Right kidney (tissue), 1 donor: Measurements from ENCODE around the gene CLVS2.

Experiments used
- DNase-seq: peaks from one replicate; pipeline ENCODE4 v3.0.0-alpha.2; 2016

Gene CLVS2

DNA sequence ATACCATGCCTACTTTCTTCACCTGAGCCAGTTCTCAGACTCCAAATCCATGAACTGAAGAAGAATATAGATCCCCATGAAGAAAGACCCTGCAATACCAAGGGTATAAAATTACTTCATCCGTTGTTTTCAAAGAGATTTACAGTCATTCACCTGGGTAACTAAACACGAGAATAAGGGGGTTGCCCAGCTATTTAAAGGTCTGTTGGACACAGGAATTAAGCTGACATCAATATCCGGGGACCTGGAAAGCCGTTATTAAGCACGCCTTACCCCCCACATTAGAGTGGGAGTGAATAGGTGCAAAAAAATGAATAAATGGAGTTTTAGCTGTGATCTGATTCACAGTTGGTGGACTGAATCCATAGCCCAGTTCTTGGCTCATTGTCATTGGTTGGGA lies 28.9 kb downstream of the CLVS2 start:
- DNase-seq: no peak

DNA sequence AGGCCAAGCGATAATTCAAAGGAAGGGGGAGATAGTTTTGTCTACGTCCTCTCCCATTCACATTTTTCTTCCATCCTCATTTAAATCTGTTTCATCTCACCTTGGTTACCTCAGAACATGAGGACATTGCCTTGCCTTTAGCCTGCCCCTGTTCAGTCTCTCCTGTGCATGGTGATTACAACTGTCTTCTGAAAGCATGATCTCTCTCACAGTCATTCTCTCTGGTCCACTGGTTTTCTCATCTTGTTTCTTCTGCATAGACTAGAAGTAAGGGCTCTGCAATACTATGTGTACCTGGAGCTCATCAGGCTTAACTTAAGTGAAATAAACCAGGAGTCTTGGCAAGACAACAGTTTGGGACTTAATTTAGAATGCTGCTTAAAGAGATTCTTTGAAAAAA lies 31.4 kb downstream of the CLVS2 start:
- DNase-seq: no peak

DNA sequence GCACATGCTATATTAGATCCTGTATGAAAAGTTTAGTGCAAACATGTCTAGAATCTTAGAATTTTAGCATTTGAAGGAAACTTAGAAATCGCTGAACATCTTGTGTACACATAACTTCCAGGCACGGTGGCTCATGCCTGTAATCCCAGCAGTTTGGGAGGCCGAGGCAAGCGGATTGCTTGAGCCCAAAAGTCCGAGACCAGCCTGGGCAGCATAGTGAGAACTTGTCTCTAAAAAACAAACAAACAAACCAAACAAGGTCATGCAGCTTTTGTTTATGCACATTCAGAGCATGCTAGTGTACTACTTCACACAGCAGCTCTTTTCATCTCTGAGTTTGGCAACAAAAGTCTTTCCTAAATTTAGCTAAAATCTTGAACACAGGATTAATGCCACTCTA lies 32.2 kb downstream of the CLVS2 start:
- no peak for DNase-seq

DNA sequence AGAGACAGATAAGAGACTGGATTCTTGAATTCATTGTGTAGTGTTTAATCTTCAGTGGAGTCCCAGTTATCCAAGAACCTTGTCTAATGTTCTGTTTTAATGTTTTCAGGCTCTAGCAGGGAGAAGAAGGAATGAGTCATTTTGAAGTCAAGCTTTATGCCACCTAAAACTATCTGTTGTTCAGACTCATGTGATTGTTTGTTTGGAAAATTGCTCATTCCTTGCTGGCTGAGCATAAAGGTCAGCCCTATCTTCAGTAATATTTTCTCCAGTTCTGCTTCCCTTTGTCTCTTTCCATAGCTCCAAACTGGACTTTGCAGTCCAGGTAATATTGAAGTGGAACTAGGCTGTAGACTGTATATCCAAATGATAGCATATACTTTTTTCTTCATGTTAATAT lies 34.2 kb downstream of the CLVS2 start:
- DNase-seq: no peak

DNA sequence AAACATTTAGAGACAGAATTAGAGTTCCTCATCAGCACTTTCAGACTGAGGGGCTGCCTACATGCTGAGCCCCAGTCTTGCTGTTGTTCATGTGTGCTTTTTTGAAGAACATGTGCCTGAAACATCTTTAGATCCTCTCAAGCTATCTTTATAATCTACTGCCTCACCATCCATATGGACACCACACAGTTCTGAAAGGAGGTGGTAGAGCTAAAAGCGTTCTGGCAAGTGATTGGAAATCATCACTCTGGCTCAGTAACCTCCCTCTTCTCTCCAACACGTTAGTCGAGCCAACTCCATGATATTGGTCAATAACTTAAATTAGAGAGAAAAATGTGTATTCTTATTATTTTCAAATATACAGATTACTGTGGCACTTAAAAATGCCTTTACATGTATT lies 40.6 kb downstream of the CLVS2 start:
- no peak for DNase-seq

DNA sequence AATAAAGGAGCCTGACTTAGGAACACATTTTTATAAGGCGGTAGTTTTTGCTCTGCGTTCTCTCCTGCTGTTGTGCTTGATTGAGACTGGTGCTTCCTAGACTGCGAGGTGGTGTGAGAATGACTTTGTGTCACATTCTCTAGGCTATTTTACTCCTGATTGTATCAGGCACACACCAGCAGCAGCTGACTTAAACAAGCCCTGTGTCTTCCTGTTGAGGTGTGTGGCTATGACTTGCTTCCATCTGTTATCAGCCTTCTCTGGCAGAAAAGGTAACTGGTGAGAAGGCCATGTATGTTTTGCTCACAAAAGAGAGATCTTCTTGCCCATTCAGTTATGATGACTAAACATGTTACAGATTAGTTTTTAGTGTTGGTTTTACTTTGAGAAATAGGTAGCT lies 43.4 kb downstream of the CLVS2 start:
- DNase-seq: no peak

DNA sequence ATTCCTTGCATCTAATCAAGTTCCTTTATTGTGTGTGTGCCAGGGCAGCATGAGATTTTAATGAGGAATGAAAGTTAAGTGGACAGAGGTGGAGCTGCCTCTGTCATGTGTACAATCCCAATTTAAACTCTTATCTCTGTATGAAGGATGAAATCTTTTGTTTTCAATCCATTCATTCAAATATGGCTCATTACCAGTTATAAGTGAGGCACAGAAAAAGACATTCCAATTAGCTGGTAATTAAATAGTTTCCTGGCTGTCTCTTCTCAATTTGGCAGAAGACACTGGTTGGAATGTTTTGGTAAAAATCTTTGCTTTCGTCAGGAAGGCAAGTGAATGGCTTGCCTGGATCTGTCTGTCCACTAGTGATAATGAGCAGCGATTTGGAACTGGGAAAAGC lies 46.4 kb downstream of the CLVS2 start:
- DNase-seq: no peak

DNA sequence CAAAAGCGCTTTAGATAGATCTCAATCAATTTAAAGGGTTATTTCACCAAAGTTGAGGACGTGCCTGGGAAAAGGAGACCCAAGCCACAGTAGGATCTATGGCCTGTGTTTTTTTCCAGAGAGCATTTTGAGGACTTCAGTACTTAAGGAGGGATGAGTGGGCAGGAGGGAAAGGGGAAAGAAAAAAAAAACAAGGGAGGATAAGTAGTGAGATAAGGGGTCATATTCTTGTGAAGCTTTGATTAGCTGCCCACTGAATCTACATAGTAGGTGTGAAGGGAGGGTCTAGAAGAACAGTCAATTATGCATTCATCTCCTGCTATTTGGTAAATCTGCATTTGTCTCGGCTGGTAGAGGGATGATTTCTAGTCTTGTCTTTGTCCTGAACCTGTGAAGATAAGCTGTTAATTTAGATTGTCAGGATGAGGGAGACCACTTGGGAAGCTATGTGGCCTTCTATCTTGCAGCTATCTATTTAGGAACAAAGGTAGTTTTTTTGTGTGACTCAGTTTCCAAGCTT lies 48.4 kb downstream of the CLVS2 start:
- DNase-seq: no peak

DNA sequence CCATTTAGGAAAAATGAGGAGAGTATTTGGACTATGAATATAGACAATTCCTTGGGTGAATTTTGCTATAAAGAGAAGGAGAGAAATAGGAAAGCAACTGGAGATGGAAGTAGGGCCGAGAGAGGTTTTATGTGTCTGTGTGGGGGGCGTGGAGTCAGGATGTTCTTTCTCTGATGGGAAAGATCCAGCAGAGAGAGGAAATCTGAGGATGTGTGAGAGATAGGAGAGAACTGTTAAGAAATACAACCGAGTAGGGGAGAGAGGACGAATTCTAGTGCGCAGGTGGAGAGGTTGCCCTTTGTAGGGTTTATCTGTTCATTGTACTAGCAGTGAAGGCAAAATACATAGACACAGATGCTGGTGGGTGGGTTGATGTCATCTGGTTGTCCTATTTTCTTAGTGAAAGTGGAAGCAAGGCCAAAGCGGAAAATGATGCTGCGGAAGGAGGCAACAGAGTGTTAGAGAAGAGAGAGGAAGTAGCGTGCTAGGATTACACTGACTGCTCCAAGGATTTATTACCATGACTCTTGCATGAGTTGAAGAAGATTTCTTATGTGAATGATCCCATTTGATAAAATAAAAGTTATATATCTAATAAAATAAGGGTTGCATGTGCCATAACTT lies 57.7 kb downstream of the CLVS2 start:
- DNase-seq: no peak

DNA sequence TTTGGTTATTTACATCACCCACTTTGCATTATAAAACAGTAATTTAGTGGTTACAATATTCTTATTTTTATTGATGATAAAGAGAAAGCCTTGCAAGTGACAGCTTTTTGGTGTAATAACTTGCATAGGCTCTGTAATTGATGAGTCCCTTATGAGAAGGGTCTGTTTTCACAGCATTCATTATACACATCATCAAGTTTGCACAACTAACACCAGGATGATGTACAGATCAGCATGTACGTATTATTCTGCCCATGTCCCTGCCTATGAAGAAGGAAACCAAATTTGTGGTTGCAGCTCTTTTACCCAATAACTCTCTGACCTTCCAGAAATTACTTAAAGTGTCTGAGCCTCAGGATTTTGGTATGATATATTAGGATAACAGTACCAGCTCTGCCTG lies 59.2 kb downstream of the CLVS2 start:
- DNase-seq: no peak

DNA sequence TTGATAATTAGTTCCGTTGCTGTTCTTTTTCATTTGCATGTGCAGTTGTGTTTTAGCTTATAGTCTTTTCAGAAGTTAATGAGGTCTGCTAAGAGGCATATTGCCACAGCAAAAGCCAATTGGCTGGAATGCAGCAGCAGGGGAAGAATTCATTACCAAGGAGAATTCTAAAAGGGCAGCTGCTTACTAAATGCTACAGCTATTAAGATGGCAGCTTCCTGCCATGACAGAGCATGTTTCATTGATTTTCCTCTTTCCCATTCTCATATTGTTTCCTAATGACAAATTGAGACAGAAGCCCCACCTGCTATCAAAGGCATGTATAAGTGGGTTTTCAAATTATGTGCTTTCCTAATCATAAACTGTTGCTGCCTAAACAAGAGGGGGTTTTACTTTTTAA lies 66.6 kb downstream of the CLVS2 start:
- no peak for DNase-seq

DNA sequence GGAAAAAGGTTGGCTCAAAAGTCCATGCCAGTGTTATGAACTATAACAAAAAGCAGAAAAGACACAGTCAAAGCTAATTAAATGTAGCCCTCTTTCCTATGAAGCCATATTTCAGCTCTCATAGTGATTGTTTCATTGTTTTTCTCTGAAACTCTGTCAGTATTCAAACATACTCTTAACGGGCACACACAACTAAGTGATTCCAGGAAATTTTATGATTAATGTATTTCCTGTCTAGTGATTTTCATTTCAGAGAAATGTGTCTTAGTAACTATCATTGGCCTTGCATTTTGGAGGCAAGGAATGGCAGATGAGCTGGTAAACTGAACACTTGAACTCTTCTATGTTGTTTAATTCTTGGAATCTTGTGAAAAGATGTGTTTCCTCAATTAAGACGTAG lies 68.0 kb downstream of the CLVS2 start:
- DNase-seq: no peak

DNA sequence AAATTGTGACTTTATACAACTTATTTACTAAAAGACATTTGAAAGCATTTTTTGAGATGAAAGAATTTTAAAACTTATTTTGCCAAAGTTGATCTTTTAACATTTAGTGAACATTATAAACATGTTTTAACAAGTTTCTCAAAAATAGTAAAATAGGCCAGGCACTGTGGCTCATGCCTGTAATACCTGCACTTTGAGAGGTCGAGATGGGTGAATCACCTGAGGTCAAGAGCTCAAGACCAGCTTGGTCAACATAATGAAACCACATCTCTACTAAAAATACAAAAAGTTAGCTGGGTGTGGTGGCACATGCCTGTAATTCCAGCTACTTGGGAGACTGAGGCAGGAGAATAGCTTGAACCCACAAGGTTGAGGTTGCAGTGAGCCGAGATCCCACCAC lies 78.6 kb downstream of the CLVS2 start:
- DNase-seq: no peak

DNA sequence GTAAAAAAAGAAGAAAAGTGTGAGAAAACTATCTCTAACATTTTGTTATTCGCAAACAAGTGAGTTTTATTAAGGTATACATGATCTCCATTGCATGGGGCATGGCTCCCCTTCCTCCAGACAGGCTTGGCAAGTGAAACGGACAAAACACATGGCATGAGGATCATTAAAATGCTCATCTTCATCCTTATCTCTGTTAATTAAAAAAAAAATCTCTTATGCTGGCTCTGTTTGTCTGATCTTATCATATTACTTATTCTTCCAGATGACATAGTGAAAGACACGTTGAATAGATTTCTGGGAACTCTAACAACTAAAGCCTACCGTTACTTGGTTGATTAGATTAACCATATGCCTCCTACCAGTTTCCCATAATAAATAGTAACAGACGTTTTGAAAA lies 89.4 kb downstream of the CLVS2 start:
- no peak for DNase-seq

DNA sequence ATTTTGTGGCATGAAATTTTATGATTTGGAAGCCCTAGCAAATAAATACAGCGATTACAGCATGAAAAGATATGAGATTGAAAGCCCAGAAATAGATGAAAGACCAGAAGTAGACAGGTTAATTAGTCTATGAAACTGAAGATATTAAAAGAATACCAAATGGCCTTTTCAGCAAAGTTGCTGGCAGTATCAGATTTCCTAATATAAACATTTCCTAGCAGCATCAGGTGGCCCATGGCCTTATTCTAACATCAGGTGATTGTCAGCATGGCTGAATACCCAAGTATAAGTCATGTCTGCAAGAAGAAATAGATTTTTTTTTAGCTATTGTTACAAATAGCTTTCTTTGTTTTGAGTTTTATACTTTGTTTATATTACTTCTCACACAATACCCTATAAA lies 93.2 kb downstream of the CLVS2 start:
- DNase-seq: no peak

DNA sequence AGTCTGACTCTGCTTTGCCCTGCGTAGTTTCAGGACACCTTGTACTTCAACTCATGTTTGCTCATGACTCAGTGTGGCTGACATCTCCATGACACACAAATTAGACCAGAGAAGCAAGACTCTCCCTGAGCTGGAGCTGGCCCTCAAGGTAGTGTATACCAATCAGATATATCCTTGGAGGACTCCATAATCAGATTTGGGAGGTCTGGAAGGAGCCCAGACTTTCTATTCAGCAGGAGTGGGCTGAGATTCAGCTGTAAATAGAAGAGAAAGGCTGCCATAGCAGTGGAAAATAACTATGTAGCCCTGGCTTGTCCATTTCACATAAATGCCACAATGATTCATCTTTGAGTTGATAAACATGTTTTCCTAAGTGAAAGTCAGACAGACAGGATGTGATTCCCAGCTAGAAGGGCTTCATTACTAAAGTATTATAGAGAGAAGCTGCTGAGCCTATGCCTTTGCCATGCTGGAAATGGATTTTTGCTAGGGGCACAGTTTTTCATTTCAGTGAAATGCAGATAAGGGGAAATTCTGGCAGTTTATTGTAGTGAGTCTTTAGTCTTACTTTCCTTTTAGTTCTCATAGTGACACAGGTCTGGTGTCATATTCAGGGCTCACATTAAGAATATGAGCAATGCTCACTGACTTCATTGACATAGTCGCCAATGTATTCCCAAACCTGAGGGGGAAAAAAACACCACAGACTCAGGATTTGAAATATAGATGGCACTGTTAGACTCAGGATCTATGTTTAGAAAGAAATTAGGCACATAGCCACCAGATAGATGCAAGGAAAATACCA lies 95.3 kb downstream of the CLVS2 start:
- DNase-seq: no peak

DNA sequence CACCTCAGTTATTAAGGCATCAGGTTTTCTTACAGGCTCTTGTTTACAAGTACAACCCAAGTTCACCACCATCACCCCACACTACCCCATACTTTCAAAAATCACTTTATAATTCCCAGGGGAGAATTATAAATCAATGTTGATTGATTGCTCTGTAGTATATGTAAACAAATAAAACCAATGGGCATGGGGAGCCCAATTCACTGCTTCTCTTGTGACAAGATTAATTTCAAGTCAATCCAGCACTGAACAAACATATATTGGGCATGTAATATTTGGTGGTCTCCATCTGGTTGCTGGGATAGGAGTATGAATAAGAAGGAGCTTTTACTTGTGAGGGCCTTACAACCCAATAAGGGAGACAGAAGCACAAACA lies 95.8 kb downstream of the CLVS2 start:
- no peak for DNase-seq

DNA sequence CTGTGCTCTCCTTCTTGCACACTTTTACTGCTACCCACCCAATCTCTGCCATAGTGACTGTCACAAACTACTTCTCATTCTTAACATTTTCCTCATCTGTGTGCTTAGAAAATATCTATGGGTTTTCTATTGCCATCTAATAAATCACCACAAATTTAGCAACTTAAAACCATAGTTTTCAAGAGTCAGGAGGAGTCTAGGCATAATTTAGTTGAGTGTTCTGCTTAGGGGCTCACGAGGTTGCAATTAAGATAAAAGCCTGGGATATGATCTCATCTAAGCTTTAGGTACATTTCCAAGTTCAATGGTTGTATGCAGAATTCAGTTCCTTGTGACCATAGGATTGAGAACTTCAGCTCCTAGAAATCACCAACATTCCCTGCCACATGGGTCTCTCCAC lies 98.8 kb downstream of the CLVS2 start:
- no peak for DNase-seq

DNA sequence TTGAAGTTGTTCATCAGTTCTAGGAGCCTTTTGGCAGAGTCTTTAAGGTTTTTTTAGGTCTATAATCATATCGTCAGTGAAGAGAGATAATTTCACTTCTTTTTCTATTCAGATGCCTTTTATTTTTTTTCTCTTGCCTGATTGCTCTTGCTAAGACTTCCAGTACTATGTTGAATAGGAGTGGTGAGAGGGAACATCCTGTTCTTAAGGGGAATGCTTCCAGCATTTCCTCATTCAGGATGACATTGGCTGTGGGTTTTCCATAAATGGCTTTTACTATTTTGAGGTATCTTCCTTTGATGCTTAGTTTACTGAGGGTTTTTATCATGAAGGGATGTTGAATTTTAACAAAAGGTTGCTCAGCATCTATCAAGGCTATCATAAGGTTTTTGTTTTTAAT lies 109.5 kb downstream of the CLVS2 start:
- no peak for DNase-seq

DNA sequence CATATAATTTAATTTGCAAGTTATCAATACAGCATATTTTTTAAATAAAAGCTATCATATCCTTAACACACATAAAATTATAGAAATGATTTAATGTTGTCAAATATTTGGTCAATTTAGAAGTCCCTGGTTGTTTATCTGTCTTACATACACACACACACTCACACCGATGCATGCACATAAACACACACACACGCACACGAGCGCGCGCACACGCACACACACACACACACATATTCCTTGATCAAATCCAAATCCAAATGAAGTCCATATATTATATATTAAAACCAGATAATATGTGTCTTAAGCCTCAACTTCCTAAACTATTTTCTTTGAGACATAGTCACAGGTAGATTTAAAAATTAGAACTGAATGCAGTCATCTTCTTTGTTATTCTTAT lies 120.3 kb downstream of the CLVS2 start:
- DNase-seq: no peak

DNA sequence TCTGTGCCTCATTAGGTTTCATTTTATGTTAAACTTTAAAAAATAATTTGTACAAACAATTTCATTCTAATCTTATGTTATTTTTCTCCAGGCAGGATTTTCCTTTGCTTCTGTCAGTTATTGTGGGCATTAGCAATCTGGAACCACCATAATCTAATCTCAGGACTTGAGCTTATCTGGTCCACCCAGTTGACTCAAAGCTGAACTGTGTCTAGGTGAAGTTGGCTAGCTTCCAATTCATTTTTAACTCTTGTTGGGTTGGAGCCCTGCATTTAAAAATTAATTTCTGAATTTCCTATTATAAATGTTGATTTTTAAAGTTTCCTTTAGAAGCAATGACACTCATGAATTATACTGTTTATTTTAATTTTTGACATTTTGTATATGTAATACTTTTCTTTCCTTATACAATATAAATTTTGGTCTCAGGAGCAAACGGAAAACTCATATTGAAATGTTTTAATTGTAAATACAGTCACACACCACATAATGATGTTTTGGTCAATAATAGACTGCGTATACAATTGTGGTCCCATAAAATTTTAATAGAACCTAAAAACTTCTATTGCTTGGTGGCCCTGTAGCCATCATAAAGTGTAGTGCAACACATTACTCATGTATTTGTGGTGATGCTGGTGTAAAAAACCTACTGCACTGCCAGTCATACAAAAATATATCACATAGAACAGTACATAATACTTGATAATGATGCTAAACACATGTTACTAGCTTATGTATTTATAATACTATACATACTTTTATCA lies 121.3 kb downstream of the CLVS2 start:
- no peak for DNase-seq

DNA sequence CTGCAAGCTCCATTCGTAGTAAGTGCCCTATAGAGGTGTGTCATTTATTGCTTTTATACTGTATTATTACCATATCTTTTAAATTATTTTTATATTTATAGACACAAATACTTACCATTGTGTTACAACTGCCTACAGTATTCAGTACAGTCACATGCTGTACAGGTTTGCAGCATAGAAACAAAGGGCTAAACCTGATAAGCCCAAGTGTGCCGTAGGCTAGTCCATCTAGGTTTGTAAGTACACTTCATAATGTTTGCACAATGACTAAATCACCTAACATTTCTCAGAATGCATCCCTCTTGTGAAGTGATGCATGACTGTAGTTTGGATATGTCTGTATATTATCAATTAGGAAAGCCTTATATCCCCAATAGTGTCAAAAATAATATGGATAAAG lies 122.8 kb downstream of the CLVS2 start:
- no peak for DNase-seq
